Loucy (cell line): Measurements from ENCODE around the gene HOXC4.

Experiments used
- EZH2phosphoT487 ChIP-seq: fragments of 200-600 bp; IDR thresholded peaks from 2 replicates; pipeline ENCODE4 v1.6.1; 2018; ENCODE audit warnings: antibody characterized with exemption, mild to moderate bottlenecking, moderate library complexity, borderline replicate concordance
- TF ChIP-seq, protein P1 (sequence below): fragments of 200-600 bp; sonication (generic); conservative IDR thresholded peaks from 2 replicates; pipeline ENCODE4 v1.5.1; 2014; ENCODE audit warnings: mild to moderate bottlenecking, antibody characterized with exemption, low read length

DNA sequence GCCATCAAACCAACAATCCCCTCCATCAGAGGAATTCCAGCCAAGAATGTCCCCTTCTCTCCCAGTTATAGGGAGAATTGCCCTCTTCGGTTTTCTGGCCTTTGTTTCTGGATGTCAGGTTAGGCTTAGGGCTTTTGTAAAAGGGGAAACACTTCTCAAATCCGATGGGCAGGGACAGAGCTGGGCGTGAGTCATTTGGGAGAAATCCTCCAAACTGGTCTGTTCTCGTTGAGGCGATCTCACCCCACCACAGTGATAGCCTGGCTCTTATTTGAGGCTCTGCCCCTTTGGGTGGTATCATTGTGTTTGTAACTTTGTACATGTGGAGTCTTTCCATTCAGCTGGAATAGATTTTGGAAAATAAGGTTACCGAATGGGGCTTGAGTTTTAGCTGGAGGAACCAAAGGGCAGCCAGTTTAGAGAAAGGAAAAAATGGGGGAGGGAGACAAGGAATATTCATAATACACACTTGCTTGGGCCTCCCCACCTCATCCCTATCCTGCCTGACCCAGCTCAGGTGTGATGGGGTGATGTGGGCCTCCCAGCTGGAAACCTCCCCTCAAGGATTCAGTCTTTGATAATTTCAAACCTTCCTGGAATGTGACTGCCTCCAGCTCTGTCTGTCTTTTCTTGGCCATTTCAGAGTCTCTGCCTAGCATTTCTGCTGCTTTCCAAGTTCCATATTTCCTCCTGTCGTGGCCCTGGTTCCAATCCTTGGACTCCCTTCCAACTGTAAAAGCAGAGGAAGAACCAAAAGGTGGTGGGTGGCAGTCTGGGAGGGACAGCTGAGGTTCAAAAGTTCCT is 7.5 kb downstream of the HOXC4 start:
- TF ChIP-seq, protein P1, sequence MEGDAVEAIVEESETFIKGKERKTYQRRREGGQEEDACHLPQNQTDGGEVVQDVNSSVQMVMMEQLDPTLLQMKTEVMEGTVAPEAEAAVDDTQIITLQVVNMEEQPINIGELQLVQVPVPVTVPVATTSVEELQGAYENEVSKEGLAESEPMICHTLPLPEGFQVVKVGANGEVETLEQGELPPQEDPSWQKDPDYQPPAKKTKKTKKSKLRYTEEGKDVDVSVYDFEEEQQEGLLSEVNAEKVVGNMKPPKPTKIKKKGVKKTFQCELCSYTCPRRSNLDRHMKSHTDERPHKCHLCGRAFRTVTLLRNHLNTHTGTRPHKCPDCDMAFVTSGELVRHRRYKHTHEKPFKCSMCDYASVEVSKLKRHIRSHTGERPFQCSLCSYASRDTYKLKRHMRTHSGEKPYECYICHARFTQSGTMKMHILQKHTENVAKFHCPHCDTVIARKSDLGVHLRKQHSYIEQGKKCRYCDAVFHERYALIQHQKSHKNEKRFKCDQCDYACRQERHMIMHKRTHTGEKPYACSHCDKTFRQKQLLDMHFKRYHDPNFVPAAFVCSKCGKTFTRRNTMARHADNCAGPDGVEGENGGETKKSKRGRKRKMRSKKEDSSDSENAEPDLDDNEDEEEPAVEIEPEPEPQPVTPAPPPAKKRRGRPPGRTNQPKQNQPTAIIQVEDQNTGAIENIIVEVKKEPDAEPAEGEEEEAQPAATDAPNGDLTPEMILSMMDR = no peak
- TF ChIP-seq EZH2phosphoT487 = no peak
